ENCODE data around the gene DYDC2. TPM values are rescaled to one million over a fixed set of nuclear protein-coding genes. Genes with fewer than 3 reads are reported as not detected.
A peak's percentile ranks its signal among the peaks of the same experiment; 100 is the strongest.

DYDC2 gene
- total and polyA plus RNA-seq, 4 donors: 0.14 to 2.0 (median 0.25) TPM

DNA sequence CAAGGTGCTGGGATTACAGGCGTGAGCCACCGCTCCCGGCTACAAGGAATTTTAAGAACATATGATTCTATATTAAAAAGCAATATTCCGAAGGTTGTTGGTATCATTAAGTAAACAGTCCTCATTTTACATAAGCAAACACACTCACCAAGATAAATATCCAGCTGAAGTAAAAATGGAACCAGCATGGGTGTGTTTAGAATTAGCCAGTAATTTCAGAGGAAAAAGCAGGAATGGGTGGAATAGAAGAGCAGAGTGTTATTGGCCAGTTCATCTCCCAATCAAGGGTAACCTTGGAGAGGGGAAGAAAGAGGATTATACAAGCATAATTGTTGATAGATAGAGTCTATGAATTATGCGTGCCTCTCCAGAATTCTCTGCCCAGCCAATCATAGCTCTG lies 35.4 kb upstream of the DYDC2 start:
- no peak overlapping the region for H3K4me3 ChIP-seq (ENCODE audit: low read depth in 1 of 3, low read length in 3 of 3)

GRCh38 chr10:80322158-80322557 lies 34.4 kb upstream of the DYDC2 start:
- Histone ChIP-seq H3K36me3 (ENCODE audit: control insufficient read depth in 4 of 4, insufficient read depth in 3 of 4, low read depth in 1 of 4, low read length in 3 of 4) (no peaks in the 10 kb centered on the region), H3K27ac (ENCODE audit: low read depth in 1 of 2, low read length in 2 of 2) (peak overlapping the region; percentile 71 to 77), H3K4me3 (ENCODE audit: low read depth in 1 of 3, low read length in 3 of 3) (no peak overlapping the region), H3K27me3 (ENCODE audit: control insufficient read depth in 4 of 4, insufficient read depth in 4 of 4, low read length in 3 of 4) (no peaks in the 10 kb centered on the region), H3K9me3 (ENCODE audit: control insufficient read depth in 4 of 4, low read length in 3 of 4) (no peaks in the 10 kb centered on the region), H3K9ac (ENCODE audit: low read depth in 1 of 2, low read length in 2 of 2) (peak overlapping the region; percentile 27 to 71), H3K4me1 (ENCODE audit: control insufficient read depth in 4 of 4, insufficient read depth in 4 of 4, low read length in 3 of 4) (peaks cover 4 to 50% (median 40%) of the 10 kb centered on the region in 4 donors)
- TF ChIP-seq, protein P1, sequence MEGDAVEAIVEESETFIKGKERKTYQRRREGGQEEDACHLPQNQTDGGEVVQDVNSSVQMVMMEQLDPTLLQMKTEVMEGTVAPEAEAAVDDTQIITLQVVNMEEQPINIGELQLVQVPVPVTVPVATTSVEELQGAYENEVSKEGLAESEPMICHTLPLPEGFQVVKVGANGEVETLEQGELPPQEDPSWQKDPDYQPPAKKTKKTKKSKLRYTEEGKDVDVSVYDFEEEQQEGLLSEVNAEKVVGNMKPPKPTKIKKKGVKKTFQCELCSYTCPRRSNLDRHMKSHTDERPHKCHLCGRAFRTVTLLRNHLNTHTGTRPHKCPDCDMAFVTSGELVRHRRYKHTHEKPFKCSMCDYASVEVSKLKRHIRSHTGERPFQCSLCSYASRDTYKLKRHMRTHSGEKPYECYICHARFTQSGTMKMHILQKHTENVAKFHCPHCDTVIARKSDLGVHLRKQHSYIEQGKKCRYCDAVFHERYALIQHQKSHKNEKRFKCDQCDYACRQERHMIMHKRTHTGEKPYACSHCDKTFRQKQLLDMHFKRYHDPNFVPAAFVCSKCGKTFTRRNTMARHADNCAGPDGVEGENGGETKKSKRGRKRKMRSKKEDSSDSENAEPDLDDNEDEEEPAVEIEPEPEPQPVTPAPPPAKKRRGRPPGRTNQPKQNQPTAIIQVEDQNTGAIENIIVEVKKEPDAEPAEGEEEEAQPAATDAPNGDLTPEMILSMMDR (IDR thresholded peaks at IDR 0.05; ENCODE audit: low read depth, low read length, missing input control): no peak
- TF ChIP-seq YY1 (IDR thresholded peaks at IDR 0.05) (peak; percentile 83), HNF4G (IDR thresholded peaks at IDR 0.05) (no peak), NR2F2 (IDR thresholded peaks at IDR 0.05) (no peak), MAX (IDR thresholded peaks at IDR 0.05) (no peak), RAD21 (IDR thresholded peaks at IDR 0.05) (peak in 1 of 2 donors; percentile 24), JUND (IDR thresholded peaks at IDR 0.05) (no peak), RXRA (IDR thresholded peaks at IDR 0.05) (peak in 1 of 2 donors; percentile 43), TAF1 (conservative IDR thresholded peaks at IDR 0.05) (no peak), REST (IDR thresholded peaks at IDR 0.05) (no peak), GABPA (IDR thresholded peaks at IDR 0.05 in 1 of 2, conservative IDR thresholded peaks at IDR 0.05 in 1 of 2) (no peak), FOXA1 (IDR thresholded peaks at IDR 0.05) (no peak), FOXA2 (IDR thresholded peaks at IDR 0.05) (no peak), HNF4A (conservative IDR thresholded peaks at IDR 0.05) (peak; percentile 43 to 66), SP1 (IDR thresholded peaks at IDR 0.05) (no peak), EGR1 (IDR thresholded peaks at IDR 0.05; ENCODE audit: low read depth in 2 of 2) (no peak)
- TF ChIP-seq, protein P2, sequence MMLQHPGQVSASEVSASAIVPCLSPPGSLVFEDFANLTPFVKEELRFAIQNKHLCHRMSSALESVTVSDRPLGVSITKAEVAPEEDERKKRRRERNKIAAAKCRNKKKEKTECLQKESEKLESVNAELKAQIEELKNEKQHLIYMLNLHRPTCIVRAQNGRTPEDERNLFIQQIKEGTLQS (IDR thresholded peaks at IDR 0.05): no peak
- TF ChIP-seq, protein P3, sequence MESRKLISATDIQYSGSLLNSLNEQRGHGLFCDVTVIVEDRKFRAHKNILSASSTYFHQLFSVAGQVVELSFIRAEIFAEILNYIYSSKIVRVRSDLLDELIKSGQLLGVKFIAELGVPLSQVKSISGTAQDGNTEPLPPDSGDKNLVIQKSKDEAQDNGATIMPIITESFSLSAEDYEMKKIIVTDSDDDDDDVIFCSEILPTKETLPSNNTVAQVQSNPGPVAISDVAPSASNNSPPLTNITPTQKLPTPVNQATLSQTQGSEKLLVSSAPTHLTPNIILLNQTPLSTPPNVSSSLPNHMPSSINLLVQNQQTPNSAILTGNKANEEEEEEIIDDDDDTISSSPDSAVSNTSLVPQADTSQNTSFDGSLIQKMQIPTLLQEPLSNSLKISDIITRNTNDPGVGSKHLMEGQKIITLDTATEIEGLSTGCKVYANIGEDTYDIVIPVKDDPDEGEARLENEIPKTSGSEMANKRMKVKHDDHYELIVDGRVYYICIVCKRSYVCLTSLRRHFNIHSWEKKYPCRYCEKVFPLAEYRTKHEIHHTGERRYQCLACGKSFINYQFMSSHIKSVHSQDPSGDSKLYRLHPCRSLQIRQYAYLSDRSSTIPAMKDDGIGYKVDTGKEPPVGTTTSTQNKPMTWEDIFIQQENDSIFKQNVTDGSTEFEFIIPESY (IDR thresholded peaks at IDR 0.05): no peak
- DNase-seq (ENCODE audit: low spot score): no peak
- 63% methylated on average over 2 of the region's 2 CpGs for WGBS

More for the DNA sequence above, 35.4 kb upstream of the DYDC2 start:
- Histone ChIP-seq H3K4me1 (ENCODE audit: control insufficient read depth in 4 of 4, insufficient read depth in 4 of 4, low read length in 3 of 4) (peaks cover 4 to 50% (median 40%) of the 10 kb centered on the region in 4 donors), H3K9me3 (ENCODE audit: control insufficient read depth in 4 of 4, low read length in 3 of 4) (no peaks in the 10 kb centered on the region), H3K9ac (ENCODE audit: low read depth in 1 of 2, low read length in 2 of 2) (no peak overlapping the region), H3K27ac (ENCODE audit: low read depth in 1 of 2, low read length in 2 of 2) (peak overlapping the region; percentile 71 to 77), H3K27me3 (ENCODE audit: control insufficient read depth in 4 of 4, insufficient read depth in 4 of 4, low read length in 3 of 4) (no peaks in the 10 kb centered on the region), H3K36me3 (ENCODE audit: control insufficient read depth in 4 of 4, insufficient read depth in 3 of 4, low read depth in 1 of 4, low read length in 3 of 4) (no peaks in the 10 kb centered on the region)
- 36% methylated on average over 5 of the region's 5 CpGs for WGBS
- TF ChIP-seq RXRA (IDR thresholded peaks at IDR 0.05) (peak in 1 of 2 donors; percentile 9), YY1 (IDR thresholded peaks at IDR 0.05) (peak; percentile 35), GABPA (IDR thresholded peaks at IDR 0.05 in 1 of 2, conservative IDR thresholded peaks at IDR 0.05 in 1 of 2) (no peak), HNF4G (IDR thresholded peaks at IDR 0.05) (no peak), RAD21 (IDR thresholded peaks at IDR 0.05) (no peak), FOXA2 (IDR thresholded peaks at IDR 0.05) (no peak), SP1 (IDR thresholded peaks at IDR 0.05) (no peak)
- TF ChIP-seq, protein P2 (IDR thresholded peaks at IDR 0.05): no peak
- DNase-seq (ENCODE audit: low spot score): no peak
